Tibial artery (tissue), 4 donors: Measurements from ENCODE around the gene TBC1D12.

ENCODE experiments used
- DNase-seq, 2 donors: peaks; one replicate each; pipeline ENCODE4 v3.0.0-alpha.2; 2019
- H3K27ac ChIP-seq, 2 donors: fragments of 200-600 bp; sonication (generic) in 1 of 2; 1 replicate in 1 of 2; 2 replicates in 1 of 2; pipeline ENCODE4 v1.5.1; 2018 to 2019; ENCODE audit warnings: mild to moderate bottlenecking in 1 of 2
- H3K27me3 ChIP-seq, 2 donors: fragments of 200-600 bp; sonication (generic) in 1 of 2; one replicate each; pipeline versions ENCODE4 v1.5.1 to v1.6.0; 2016 to 2019
- H3K36me3 ChIP-seq, 3 donors: fragments of 200-600 bp; sonication (generic) in 2 of 3; one replicate each; pipeline ENCODE4 v1.5.1; 2016 to 2019; ENCODE audit warnings: mild to moderate bottlenecking in 2 of 3
- H3K4me1 ChIP-seq, 4 donors: fragments of 200-600 bp; sonication (generic) in 2 of 4; 1 replicate in 3 of 4; 2 replicates in 1 of 4; pipeline ENCODE4 v1.5.1; 2016 to 2019
- H3K4me3 ChIP-seq, 2 donors: fragments of 200-600 bp; sonication (generic) in 1 of 2; 1 replicate in 1 of 2; 2 replicates in 1 of 2; pipeline ENCODE4 v1.5.1; 2018 to 2019; ENCODE audit warnings: mild to moderate bottlenecking in 2 of 2
- H3K9me3 ChIP-seq, 3 donors: fragments of 200-600 bp; sonication (generic) in 1 of 3; one replicate each; pipeline ENCODE4 v1.5.1; 2016 to 2019
- CTCF ChIP-seq, 2 experiments: fragments of 200-600 bp in 1 of 2; fragments of 450-650 bp in 1 of 2; IDR thresholded peaks; one replicate each; pipeline ENCODE4 v1.5.1; 2017 to 2019; ENCODE audit warnings: antibody characterized with exemption in 2 of 2, mild to moderate bottlenecking in 1 of 2, moderate library complexity in 1 of 2
- intact Hi-C: fragments of 100-400 bp; cut with DNase I; formaldehyde crosslinking; loops from one replicate; pipeline ENCODE4 v1.15.0; 2023; ENCODE audit warnings: low total_unique reads

Gene TBC1D12

GRCh38 chr10:94450782-94451181 is 48.4 kb downstream of the TBC1D12 start:
- TF ChIP-seq CTCF (IDR thresholded peaks at IDR 0.05) = no peak
- Histone ChIP-seq H3K9me3 (peaks cover 0 to 12% (median 0%) of the 10 kb centered on the region in 3 donors), H3K4me1 (peaks cover 0 to 4% (median 0%) of the 10 kb centered on the region in 4 donors), H3K36me3 (peaks cover 9 to 18% (median 10%) of the 10 kb centered on the region in 3 donors), H3K27ac (no peak overlapping the region), H3K27me3 (no peaks in the 10 kb centered on the region), H3K4me3 (no peak overlapping the region)
- intact Hi-C loops = no loop called here
- DNase-seq = no peak

- Histone ChIP-seq H3K27me3 (no peaks in the 10 kb centered on the region), H3K36me3 (peaks cover 9 to 20% (median 10%) of the 10 kb centered on the region in 3 donors), H3K4me3 (no peak overlapping the region), H3K9me3 (peaks cover 0 to 12% (median 0%) of the 10 kb centered on the region in 3 donors), H3K4me1 (peaks cover 0 to 4% (median 0%) of the 10 kb centered on the region in 4 donors), H3K27ac (no peak overlapping the region)
- intact Hi-C loops = no loop called here
- TF ChIP-seq CTCF (IDR thresholded peaks at IDR 0.05) = no peak
- no peak for DNase-seq
Measured at GRCh38 chr10:94451883-94452519, 49.7 kb downstream of the TBC1D12 start.

GRCh38 chr10:94456942-94457341 is 54.6 kb downstream of the TBC1D12 start:
- no peak for TF ChIP-seq CTCF (IDR thresholded peaks at IDR 0.05)
- no peak overlapping the region for H3K4me3 ChIP-seq
- DNase-seq = no peak
- peaks cover 22 to 23% (median 23%) of the 10 kb centered on the region in 3 donors for H3K36me3 ChIP-seq
- intact Hi-C loops = no loop called here
- H3K27me3 ChIP-seq = no peaks in the 10 kb centered on the region
- H3K4me1 ChIP-seq = no peaks in the 10 kb centered on the region
- H3K9me3 ChIP-seq = peaks cover 0 to 19% (median 5%) of the 10 kb centered on the region in 3 donors
- H3K27ac ChIP-seq = no peak overlapping the region

- H3K9me3 ChIP-seq = peaks cover 0 to 29% (median 10%) of the 10 kb centered on the region in 3 donors
- DNase-seq = no peak
- intact Hi-C loops = no loop called here
- TF ChIP-seq CTCF (IDR thresholded peaks at IDR 0.05) = no peak
- H3K36me3 ChIP-seq = peaks cover 18 to 24% (median 18%) of the 10 kb centered on the region in 3 donors
- no peaks in the 10 kb centered on the region for H3K4me1 ChIP-seq
- no peaks in the 10 kb centered on the region for H3K27me3 ChIP-seq
- no peak overlapping the region for H3K27ac ChIP-seq
- no peak overlapping the region for H3K4me3 ChIP-seq
Measured at GRCh38 chr10:94459385-94459784, 57.0 kb downstream of the TBC1D12 start.

GRCh38 chr10:94461503-94461902 is 59.2 kb downstream of the TBC1D12 start:
- H3K27ac ChIP-seq = no peak overlapping the region
- DNase-seq = no peak
- H3K36me3 ChIP-seq = peaks cover 13 to 24% (median 18%) of the 10 kb centered on the region in 3 donors
- no peak for TF ChIP-seq CTCF (IDR thresholded peaks at IDR 0.05)
- H3K4me1 ChIP-seq = no peaks in the 10 kb centered on the region
- H3K9me3 ChIP-seq = peaks cover 0 to 25% (median 10%) of the 10 kb centered on the region in 3 donors
- intact Hi-C loops = no loop called here
- H3K4me3 ChIP-seq = no peak overlapping the region
- H3K27me3 ChIP-seq = no peaks in the 10 kb centered on the region
